GM12878 (cell line): ENCODE results near the gene TTLL10. TPM values are rescaled to one million over a fixed set of nuclear protein-coding genes. Genes with fewer than 3 reads are reported as not detected.

Experiments used
- ATAC-seq: fragments of 200-7000 bp; cut with Tn5 transposase; 3 replicates; pipeline ENCODE4 v1.9.1; 2020; ENCODE audit warnings: mild to moderate bottlenecking, moderate library complexity
- BruUV-seq: library from RNA; stranded (reverse); fragments of 400-500 nt; replicated peaks from 2 replicates; lab custom pipeline; 2021; lab: Mats Ljungman, UMichigan
- CTCF ChIA-PET: fragments of 300-600 bp; sonication (Branson Sonifier 250); formaldehyde crosslinking; extraction: SDS; loops from one replicate; lab custom pipeline; 2021; ENCODE audit warnings: inconsistent platforms; lab: Yijun Ruan, JAX
- POLR2A ChIA-PET: fragments of 350-600 bp; formaldehyde crosslinking; extraction: SDS; loops from one replicate; lab custom pipeline; 2021; ENCODE audit warnings: inconsistent platforms; lab: Charles Lee
- RAD21 ChIA-PET: fragments of 300-600 bp; sonication (Branson Sonifier 250); formaldehyde crosslinking; loops from one replicate; lab custom pipeline; 2023; ENCODE audit warnings: antibody characterized with exemption; ENCODE audit not compliant: unreplicated experiment; lab: Charles Lee
- SMC1A ChIA-PET: fragments of 300-600 bp; sonication (Branson Sonifier 250); formaldehyde crosslinking; loops from one replicate; lab custom pipeline; 2023; ENCODE audit not compliant: unreplicated experiment, uncharacterized antibody; lab: Charles Lee
- DNase-seq: peaks from one replicate; pipeline ENCODE4 v3.0.0-alpha.2; 2011; ENCODE audit warnings: low read depth, low spot score
- FAIRE-seq: peaks from 3 replicates; lab custom pipeline; 2011; peaks lifted over from hg19 to GRCh38; lab: Jason Lieb, UNC
- H2AFZ ChIP-seq: 2 replicates; pipeline ENCODE4 v1.6.0; 2011; ENCODE audit warnings: low read depth, low read length, control low read depth; ENCODE audit not compliant: control insufficient read depth
- H3K27ac ChIP-seq: 2 replicates; pipeline ENCODE4 v1.5.1; 2011; ENCODE audit warnings: control low read depth; ENCODE audit not compliant: control insufficient read depth, insufficient read depth
- H3K27me3 ChIP-seq, 2 experiments: replicated peaks in 1 of 2; 2 replicates each; pipeline versions ENCODE4 v1.6.0 to v1.6.1; 2011; ENCODE audit warnings: low read length in 1 of 2; ENCODE audit not compliant: control insufficient read depth in 2 of 2, insufficient read depth in 2 of 2
- H3K36me3 ChIP-seq, 2 experiments: 2 replicates each; pipeline ENCODE4 v1.5.1; 2011; ENCODE audit warnings: low read length in 1 of 2; ENCODE audit not compliant: control insufficient read depth in 2 of 2, insufficient read depth in 2 of 2
- H3K4me1 ChIP-seq: 2 replicates; pipeline ENCODE4 v1.6.1; 2011; ENCODE audit warnings: mild to moderate bottlenecking, low read length, moderate library complexity, mixed read lengths; ENCODE audit not compliant: control insufficient read depth, insufficient read depth
- H3K4me2 ChIP-seq: 2 replicates; pipeline ENCODE4 v1.6.0; 2011; ENCODE audit warnings: control low read depth; ENCODE audit not compliant: control insufficient read depth, insufficient read depth
- H3K4me3 ChIP-seq: fragments of 200-600 bp; sonication (generic); 2 replicates; pipeline ENCODE4 v1.5.1; 2016
- H3K79me2 ChIP-seq: 2 replicates; pipeline ENCODE4 v1.6.0; 2011; ENCODE audit warnings: low read length; ENCODE audit not compliant: control insufficient read depth, insufficient read depth
- H3K9ac ChIP-seq: 2 replicates; pipeline ENCODE4 v1.8.0; 2011; ENCODE audit warnings: low read length, control low read depth, mixed read lengths; ENCODE audit not compliant: control insufficient read depth, insufficient read depth
- H3K9me3 ChIP-seq: replicated peaks from 3 replicates; pipeline ENCODE4 v1.5.1; 2011; ENCODE audit warnings: mild to moderate bottlenecking, low read length; ENCODE audit not compliant: control insufficient read depth, insufficient read depth
- H4K20me1 ChIP-seq: 2 replicates; pipeline ENCODE4 v1.6.0; 2011; ENCODE audit not compliant: control insufficient read depth, insufficient read depth
- BCL3 ChIP-seq: IDR thresholded peaks from 2 replicates; pipeline ENCODE4 v1.6.1; 2011; ENCODE audit warnings: borderline replicate concordance, low read depth, mild to moderate bottlenecking, moderate library complexity, low read length; ENCODE audit not compliant: insufficient read depth, poor library complexity, severe bottlenecking
- HCFC1 ChIP-seq: fragments of 150-350 bp; IDR thresholded peaks from 2 replicates; pipeline ENCODE4 v1.6.1; 2014; ENCODE audit warnings: low read length
- HDAC2 ChIP-seq: fragments of 200-600 bp; sonication (generic); IDR thresholded peaks from 2 replicates; pipeline ENCODE4 v1.6.1; 2017
- NFYB ChIP-seq: IDR thresholded peaks from 2 replicates; pipeline ENCODE4 v1.6.1; 2011; ENCODE audit warnings: low read depth, mild to moderate bottlenecking, low read length, improper control_type of control experiment, moderate library complexity; ENCODE audit not compliant: insufficient read depth
- PBX3 ChIP-seq: IDR thresholded peaks from 2 replicates; pipeline ENCODE4 v1.6.1; 2011; ENCODE audit warnings: mild to moderate bottlenecking, low read depth, low read length, moderate library complexity; ENCODE audit not compliant: insufficient replicate concordance
- WGBS: methylation state at CpG from one replicate; pipeline ENCODE4 v1.1.6; 2016; ENCODE audit warnings: low lambda C conversion rate; ENCODE audit not compliant: insufficient replicate concordance, insufficient coverage; ENCODE audit errors: missing lambda C conversion rate; 5-methylcytosine and 5-hydroxymethylcytosine counted together
- in situ Hi-C: fragments of 300-500 bp; cut with MboI; formaldehyde crosslinking; loops from 9 replicates; pipeline ENCODE4 v1.14.3; 2018; ENCODE audit warnings: mixed read lengths
- intact Hi-C: fragments of 100-400 bp; cut with micrococcal nuclease; formaldehyde crosslinking; loops from one replicate; pipeline ENCODE4 v1.14.2; 2022; ENCODE audit not compliant: unreplicated experiment
- polyA plus RNA-seq, 11 experiments: library from polyadenylated mRNA; depleted of rRNA in 4 of 11; unstranded in 6 of 11; stranded (reverse) in 5 of 11; fragments of >200 nt; fragmentation: Nextera tagmentation in 4 of 11; fragmentation: Illumina TruSeq in 1 of 11; extraction: Ambion mirVana in 4 of 11; extraction: Trizol in 1 of 11; gene quantifications; 1 replicate in 1 of 11; 2 replicates in 10 of 11; pipeline versions ENCODE4 v1.2.1 to v1.2.3, GENCODE V29; 2011 to 2016; ENCODE audit warnings: inconsistent platforms in 2 of 11, missing spikeins in 2 of 11, low read depth in 1 of 11
- total RNA-seq, 4 experiments: library from RNA; depleted of rRNA in 3 of 4; stranded (reverse); fragments of >200 nt in 3 of 4; fragmentation: Illumina TruSeq in 1 of 4; extraction: Trizol in 1 of 4; gene quantifications; 2 replicates each; pipeline versions ENCODE4 v1.2.1 to v1.2.3, GENCODE V29; 2013 to 2021

TTLL10 gene
- total and polyA plus RNA-seq, 10 of the 15 experiments (the other 5 are each of a cell fraction or from before 2014, with no cell fraction given), result not detected

GRCh38 chr1:1223891-1224290, 50.2 kb downstream of the TTLL10 start:
- H3K36me3 ChIP-seq, result peaks cover 8 to 51% of the 10 kb centered on the region in 2 experiments; a peak in 3 of 4 replicates
- BruUV-seq, result no TSS peak
- FAIRE-seq, result no peak
- H3K9ac ChIP-seq, result no peak overlapping the region
- no peak for DNase-seq
- no peak overlapping the region for H2AFZ ChIP-seq
- ATAC-seq, result no peak
- in situ Hi-C loops, result no loop called here
- H3K27ac ChIP-seq, result no peak overlapping the region
- 98% methylated on average over 18 of the region's 21 CpGs for WGBS
- H3K4me2 ChIP-seq, result no peak overlapping the region
- RAD21 ChIA-PET, result no interaction called here
- no peaks in the 10 kb centered on the region for H3K4me1 ChIP-seq
- no peaks in the 10 kb centered on the region for H3K9me3 ChIP-seq
- SMC1A ChIA-PET, result no interaction called here
- no peaks in the 10 kb centered on the region for H3K27me3 ChIP-seq
- peaks cover 13% of the 10 kb centered on the region for H3K79me2 ChIP-seq
- CTCF ChIA-PET, result no interaction called here
- TF ChIP-seq BCL3 (no peak), NFYB (no peak), PBX3 (no peak), HDAC2 (no peak), HCFC1 (no peak)
- POLR2A ChIA-PET, result no interaction called here
- intact Hi-C loops, result no loop called here
- H4K20me1 ChIP-seq, result no peaks in the 10 kb centered on the region
- no peak overlapping the region for H3K4me3 ChIP-seq
